Stimulated activated naive CD8-positive, alpha-beta T cell treated with anti-CD3 and anti-CD28 coated beads, Interleukin-15, amount 100 ng/mL, for 72 hours (primary cell): ENCODE data around the gene ISLR.
A peak's percentile ranks its signal among the peaks of the same experiment; 100 is the strongest.
"Not testable (repeated sequence)": the region's sequence is repeated elsewhere in the genome, so short reads cannot be mapped to it uniquely, and the experiment has no call there.

Experiments
- ATAC-seq: fragments of 150-1000 bp; cut with Tn5 transposase; 2 replicates; pipeline ENCODE4 v1.10.0; 2021; ENCODE audit warnings: mild to moderate bottlenecking, moderate library complexity
- DNase-seq, 2 donors: peaks; one replicate each; pipeline ENCODE4 v3.0.0; 2021 to 2022
- H3K27ac Mint-ChIP-seq, 2 donors: one replicate each; pipeline ENCODE4 v1.8.0; 2022; ENCODE audit warnings: mild to moderate bottlenecking in 2 of 2, mixed read lengths in 2 of 2, moderate library complexity in 2 of 2
- H3K27me3 Mint-ChIP-seq: one replicate; pipeline ENCODE4 v1.8.0; 2022; ENCODE audit warnings: mixed read lengths
- H3K4me1 Mint-ChIP-seq: one replicate; pipeline ENCODE4 v1.8.0; 2022; ENCODE audit warnings: mild to moderate bottlenecking, mixed read lengths
- H3K4me3 Mint-ChIP-seq, 2 donors: one replicate each; pipeline ENCODE4 v1.8.0; 2022; ENCODE audit warnings: mild to moderate bottlenecking in 2 of 2, mixed read lengths in 2 of 2, moderate library complexity in 1 of 2
- H3K9me3 Mint-ChIP-seq, 2 donors: one replicate each; pipeline ENCODE4 v1.8.0; 2022; ENCODE audit warnings: mixed read lengths in 2 of 2

The ISLR gene

GRCh38 chr15:74158855-74159650 lies 14.5 kb upstream of the ISLR start:
- H3K27me3 Mint-ChIP-seq, result peaks cover 23% of the 10 kb centered on the region
- peak overlapping the region; percentile 18 to 27 for H3K4me3 Mint-ChIP-seq
- H3K9me3 Mint-ChIP-seq, result no peaks in the 10 kb centered on the region
- DNase-seq (no peak), ATAC-seq (peak; percentile 70)
- peak overlapping the region in 1 of 2 donors; percentile 6 for H3K27ac Mint-ChIP-seq
- H3K4me1 Mint-ChIP-seq, result peaks cover 42% of the 10 kb centered on the region

- no peak for ATAC-seq
- Mint-ChIP-seq H3K9me3 (no peaks in the 10 kb centered on the region), H3K4me3 (no peak overlapping the region), H3K4me1 (peaks cover 42% of the 10 kb centered on the region), H3K27me3 (peaks cover 23% of the 10 kb centered on the region), H3K27ac (no peak overlapping the region)
- DNase-seq, result no peak
Observed at GRCh38 chr15:74159773-74160172, 13.7 kb upstream of the ISLR start.

GRCh38 chr15:74160390-74160789 lies 13.1 kb upstream of the ISLR start:
- H3K9me3 Mint-ChIP-seq, DNase-seq, ATAC-seq, H3K4me3 Mint-ChIP-seq: not testable (repeated sequence)
- peaks cover 29% of the 10 kb centered on the region for H3K27me3 Mint-ChIP-seq
- peaks cover 42% of the 10 kb centered on the region for H3K4me1 Mint-ChIP-seq
- H3K27ac Mint-ChIP-seq, result peak overlapping the region in 1 of 2 donors; percentile 10

- not testable (repeated sequence) for H3K27ac Mint-ChIP-seq, H3K4me3 Mint-ChIP-seq, ATAC-seq, H3K9me3 Mint-ChIP-seq, DNase-seq
- peaks cover 29% of the 10 kb centered on the region for H3K27me3 Mint-ChIP-seq
- peaks cover 33% of the 10 kb centered on the region for H3K4me1 Mint-ChIP-seq
Observed at GRCh38 chr15:74162195-74162536, 11.3 kb upstream of the ISLR start.

- H3K4me3 Mint-ChIP-seq, result no peak overlapping the region
- H3K27ac Mint-ChIP-seq, result no peak overlapping the region
- no peaks in the 10 kb centered on the region for H3K9me3 Mint-ChIP-seq
- DNase-seq (no peak), ATAC-seq (no peak)
- H3K4me1 Mint-ChIP-seq, result no peaks in the 10 kb centered on the region
- peaks cover 20% of the 10 kb centered on the region for H3K27me3 Mint-ChIP-seq
Observed at GRCh38 chr15:74165461-74165860, 8.0 kb upstream of the ISLR start.

- Mint-ChIP-seq H3K9me3 (no peaks in the 10 kb centered on the region), H3K27me3 (peaks cover 15% of the 10 kb centered on the region), H3K4me1 (no peaks in the 10 kb centered on the region), H3K27ac (no peak overlapping the region), H3K4me3 (no peak overlapping the region)
- DNase-seq (no peak), ATAC-seq (no peak)
Observed at GRCh38 chr15:74167891-74168331, 5.6 kb upstream of the ISLR start.

- peak overlapping the region in 1 of 2 donors; percentile 10 for H3K27ac Mint-ChIP-seq
- no peaks in the 10 kb centered on the region for H3K4me1 Mint-ChIP-seq
- H3K9me3 Mint-ChIP-seq, result no peaks in the 10 kb centered on the region
- no peak overlapping the region for H3K4me3 Mint-ChIP-seq
- DNase-seq (no peak), ATAC-seq (no peak)
- peaks cover 7% of the 10 kb centered on the region for H3K27me3 Mint-ChIP-seq
Observed at GRCh38 chr15:74168711-74169126, 4.8 kb upstream of the ISLR start.

- DNase-seq, result no peak
- no peak for ATAC-seq
- Mint-ChIP-seq H3K27ac (peak overlapping the region in 1 of 2 donors; percentile 24), H3K9me3 (no peaks in the 10 kb centered on the region), H3K4me1 (no peaks in the 10 kb centered on the region), H3K4me3 (no peak overlapping the region), H3K27me3 (peaks cover 2% of the 10 kb centered on the region)
Observed at GRCh38 chr15:74170071-74170844, 3.3 kb upstream of the ISLR start.

- no peak overlapping the region for H3K27ac Mint-ChIP-seq
- DNase-seq, result no peak
- H3K9me3 Mint-ChIP-seq, result no peaks in the 10 kb centered on the region
- no peak for ATAC-seq
- no peak overlapping the region for H3K4me3 Mint-ChIP-seq
- H3K27me3 Mint-ChIP-seq, result no peaks in the 10 kb centered on the region
- H3K4me1 Mint-ChIP-seq, result no peaks in the 10 kb centered on the region
Observed at GRCh38 chr15:74170875-74171578, 2.5 kb upstream of the ISLR start.

GRCh38 chr15:74171965-74172541 lies 1.5 kb upstream of the ISLR start:
- Mint-ChIP-seq H3K4me3 (no peak overlapping the region), H3K9me3 (no peaks in the 10 kb centered on the region), H3K27ac (no peak overlapping the region), H3K4me1 (no peaks in the 10 kb centered on the region), H3K27me3 (no peaks in the 10 kb centered on the region)
- DNase-seq (no peak), ATAC-seq (no peak)

GRCh38 chr15:74172701-74173379 lies 670 bp upstream of the ISLR start:
- ATAC-seq (no peak), DNase-seq (no peak)
- Mint-ChIP-seq H3K4me1 (no peaks in the 10 kb centered on the region), H3K27me3 (no peaks in the 10 kb centered on the region), H3K4me3 (no peak overlapping the region), H3K9me3 (no peaks in the 10 kb centered on the region), H3K27ac (no peak overlapping the region)

- no peak for DNase-seq
- Mint-ChIP-seq H3K27ac (no peak overlapping the region), H3K4me1 (no peaks in the 10 kb centered on the region), H3K9me3 (no peaks in the 10 kb centered on the region), H3K27me3 (no peaks in the 10 kb centered on the region), H3K4me3 (no peak overlapping the region)
- ATAC-seq, result no peak
Observed at GRCh38 chr15:74174219-74174957, 878 bp downstream of the ISLR start.

GRCh38 chr15:74174958-74175253 lies 1.4 kb downstream of the ISLR start:
- Mint-ChIP-seq H3K27me3 (no peaks in the 10 kb centered on the region), H3K27ac (no peak overlapping the region), H3K9me3 (no peaks in the 10 kb centered on the region), H3K4me1 (no peaks in the 10 kb centered on the region), H3K4me3 (no peak overlapping the region)
- ATAC-seq (no peak), DNase-seq (no peak)

GRCh38 chr15:74175271-74176191 lies 2.0 kb downstream of the ISLR start:
- H3K27ac Mint-ChIP-seq, result no peak overlapping the region
- H3K27me3 Mint-ChIP-seq, result no peaks in the 10 kb centered on the region
- no peaks in the 10 kb centered on the region for H3K4me1 Mint-ChIP-seq
- no peak overlapping the region for H3K4me3 Mint-ChIP-seq
- no peaks in the 10 kb centered on the region for H3K9me3 Mint-ChIP-seq
- DNase-seq (no peak), ATAC-seq (no peak)
